ENCODE data around the gene FDXR. TPM values are rescaled to one million over a fixed set of nuclear protein-coding genes. Genes with fewer than 3 reads are reported as not detected.

The FDXR gene
- total RNA-seq, 1 donor, result 1.3 TPM

DNA sequence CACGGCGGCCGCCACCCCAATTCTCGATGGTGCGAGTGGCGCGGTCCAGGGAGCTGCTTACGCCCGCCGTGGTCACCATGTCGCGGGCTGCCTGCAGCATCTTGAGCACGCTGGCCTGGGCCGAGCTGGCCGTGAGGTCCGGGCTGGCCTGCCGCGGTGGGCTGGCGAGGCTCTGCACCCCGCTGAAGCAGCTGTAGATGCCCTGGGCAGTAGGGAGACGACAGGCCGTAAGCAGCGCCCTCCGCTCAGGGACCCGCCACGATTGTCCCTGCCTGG is 29.5 kb downstream of the FDXR start:
- no peak overlapping the region for H3K4me3 ChIP-seq (ENCODE audit: low read length)

DNA sequence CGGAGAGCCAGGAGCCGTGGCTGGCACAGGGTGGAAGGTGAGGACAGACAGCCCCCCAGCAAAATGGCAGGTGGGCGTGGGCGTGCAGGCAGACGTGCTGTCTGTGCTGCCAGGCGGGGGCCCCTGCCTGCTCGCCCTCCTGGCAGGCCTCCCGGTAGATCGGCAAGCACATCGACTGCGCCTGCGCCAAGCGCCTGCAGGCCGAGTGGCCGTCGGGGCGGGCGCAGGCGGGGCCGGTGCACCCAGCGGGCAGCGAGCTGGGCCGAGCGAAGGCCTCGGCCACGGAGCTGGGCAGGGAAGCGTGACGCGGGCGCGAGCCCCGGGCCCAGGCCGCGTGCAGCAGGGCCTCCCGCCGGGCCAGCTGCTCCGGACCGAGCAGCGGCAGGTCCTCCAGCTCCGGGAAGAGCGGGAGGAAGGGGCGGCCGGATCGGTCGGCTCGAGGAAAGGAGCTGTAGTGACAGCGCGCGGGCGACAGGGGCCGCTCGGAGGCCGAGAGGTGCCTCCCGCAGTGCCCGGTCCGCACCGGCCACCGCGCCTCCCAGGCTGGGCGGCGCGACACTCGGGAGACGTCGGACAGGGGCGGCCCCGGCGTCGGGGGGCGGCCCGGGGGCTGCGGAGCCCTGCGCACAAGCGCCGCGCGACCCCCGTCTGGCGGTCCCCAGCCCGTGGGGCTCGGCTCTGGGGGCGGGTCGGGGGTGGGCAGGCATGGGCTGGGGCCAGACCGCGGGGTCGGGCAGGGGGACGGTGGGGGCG is 30.0 kb downstream of the FDXR start:
- H3K9me3 ChIP-seq (ENCODE audit: low read depth, low read length), result no peaks in the 10 kb centered on the region
- H3K4me1 ChIP-seq (ENCODE audit: insufficient read depth, low read length), result peaks cover 26% of the 10 kb centered on the region
- no peak overlapping the region for H3K4me3 ChIP-seq (ENCODE audit: low read length)
- H3K27me3 ChIP-seq (ENCODE audit: insufficient read depth, low read length), result peaks cover 3% of the 10 kb centered on the region

More for the DNA sequence above, 29.5 kb downstream of the FDXR start:
- Histone ChIP-seq H3K9me3 (ENCODE audit: low read depth, low read length) (no peaks in the 10 kb centered on the region), H3K27me3 (ENCODE audit: insufficient read depth, low read length) (peaks cover 3% of the 10 kb centered on the region), H3K4me1 (ENCODE audit: insufficient read depth, low read length) (peaks cover 26% of the 10 kb centered on the region)

DNA sequence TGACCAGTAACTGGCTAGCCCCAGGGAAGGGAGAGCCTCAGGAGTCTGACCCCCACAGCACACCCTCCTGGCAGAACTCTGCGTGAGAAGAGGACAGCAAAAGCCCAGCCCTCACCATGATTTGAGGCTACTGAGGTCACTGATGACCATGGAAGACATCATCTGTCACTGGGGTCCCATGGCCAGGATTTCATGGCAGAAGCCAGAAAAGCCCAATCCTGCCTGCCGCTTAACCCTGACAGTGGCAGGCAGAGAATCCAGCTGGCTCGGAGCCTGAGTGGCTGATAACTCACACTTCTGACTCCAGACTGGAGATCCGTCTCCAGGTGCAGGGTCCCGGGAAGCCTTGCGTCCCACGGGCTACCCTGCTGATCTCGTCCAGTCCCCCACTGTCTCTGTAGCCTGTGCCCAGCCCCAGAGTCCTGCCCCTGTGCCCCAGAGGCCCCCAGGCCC is 30.6 kb downstream of the FDXR start:
- H3K9me3 ChIP-seq (ENCODE audit: low read depth, low read length), result no peaks in the 10 kb centered on the region
- H3K27me3 ChIP-seq (ENCODE audit: insufficient read depth, low read length), result peaks cover 3% of the 10 kb centered on the region
- H3K4me1 ChIP-seq (ENCODE audit: insufficient read depth, low read length), result peaks cover 26% of the 10 kb centered on the region
- no peak overlapping the region for H3K4me3 ChIP-seq (ENCODE audit: low read length)

DNA sequence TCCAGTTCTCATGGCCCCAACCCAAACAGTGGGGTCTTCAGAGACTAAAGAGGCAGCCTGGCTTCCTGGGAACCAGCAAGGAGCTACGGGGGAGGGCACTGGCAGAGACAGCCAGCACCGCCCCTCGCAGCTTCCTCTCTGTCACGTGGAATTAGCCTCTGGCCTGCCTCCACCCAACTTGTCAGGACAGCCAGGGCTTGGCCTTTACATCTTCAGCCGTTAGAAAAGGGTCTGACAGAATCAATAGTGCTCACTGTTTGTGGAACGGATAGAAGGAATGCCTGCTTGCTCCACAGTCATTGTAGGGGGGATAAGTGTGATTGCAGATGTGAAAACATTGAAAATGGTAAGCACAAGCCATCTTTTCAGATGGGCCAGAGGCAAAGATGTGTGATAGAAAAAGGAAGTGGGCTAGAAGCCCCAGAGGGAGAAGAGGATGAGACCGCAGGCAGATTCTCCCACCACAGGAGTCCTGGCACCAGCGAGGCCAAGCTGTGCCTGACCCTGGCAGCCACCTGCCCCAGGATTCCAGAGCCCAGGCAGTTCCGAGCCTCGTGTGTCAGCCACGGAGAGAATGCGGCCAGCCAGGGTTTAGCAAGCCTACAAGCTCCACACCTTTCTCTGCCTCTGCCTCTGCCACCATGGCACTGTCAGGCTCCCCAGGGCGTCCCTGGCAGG is 31.7 kb downstream of the FDXR start:
- H3K27me3 ChIP-seq (ENCODE audit: insufficient read depth, low read length), result peaks cover 3% of the 10 kb centered on the region
- no peak overlapping the region for H3K4me3 ChIP-seq (ENCODE audit: low read length)

DNA sequence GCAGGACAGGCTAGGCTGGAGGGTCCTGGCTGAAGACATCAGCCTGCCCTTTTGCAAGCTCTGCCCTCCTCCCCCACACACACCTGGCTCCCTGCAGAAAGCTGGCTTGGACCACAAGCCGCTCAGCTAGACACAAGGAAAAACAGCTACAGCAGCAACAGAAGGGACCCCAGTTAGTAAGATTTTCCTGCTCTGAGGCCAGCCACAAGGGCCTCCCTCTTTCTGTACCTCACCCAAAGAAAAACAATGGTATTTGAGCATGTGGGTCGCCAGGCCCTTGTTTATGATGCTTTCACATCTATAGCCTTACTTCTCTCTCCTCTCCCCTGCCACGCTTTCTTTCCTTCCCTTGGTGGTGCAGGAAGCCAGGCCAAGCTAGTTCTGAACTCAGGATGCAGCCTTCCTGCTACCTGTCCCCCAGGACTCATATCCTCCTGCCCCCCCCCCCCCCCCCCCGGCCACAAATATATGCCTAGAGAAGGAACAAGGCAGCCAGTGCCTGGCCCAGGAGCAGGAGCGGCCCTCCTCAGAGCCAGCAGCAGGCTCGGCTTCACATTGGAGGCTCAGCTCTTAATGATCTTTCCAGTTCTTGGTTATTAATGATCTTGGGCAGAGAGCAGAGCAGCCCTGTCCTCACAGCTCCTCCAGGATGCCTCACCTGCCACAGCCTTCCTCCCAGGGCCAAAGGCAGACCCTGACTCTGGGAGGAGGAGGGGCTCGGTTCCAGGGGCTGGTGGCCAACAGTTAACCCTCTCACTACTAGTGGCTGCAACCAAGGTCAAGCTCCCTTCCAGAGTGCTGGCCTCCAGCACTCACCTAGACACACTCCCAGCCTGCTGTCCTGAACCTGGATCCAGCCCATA is 32.6 kb downstream of the FDXR start:
- H3K4me1 ChIP-seq (ENCODE audit: insufficient read depth, low read length), result peaks cover 26% of the 10 kb centered on the region
- peaks cover 3% of the 10 kb centered on the region for H3K27me3 ChIP-seq (ENCODE audit: insufficient read depth, low read length)
- no peaks in the 10 kb centered on the region for H3K9me3 ChIP-seq (ENCODE audit: low read depth, low read length)
- no peak overlapping the region for H3K4me3 ChIP-seq (ENCODE audit: low read length)

More for the DNA sequence above, 31.7 kb downstream of the FDXR start:
- Histone ChIP-seq H3K4me1 (ENCODE audit: insufficient read depth, low read length) (peaks cover 26% of the 10 kb centered on the region), H3K9me3 (ENCODE audit: low read depth, low read length) (no peaks in the 10 kb centered on the region)

DNA sequence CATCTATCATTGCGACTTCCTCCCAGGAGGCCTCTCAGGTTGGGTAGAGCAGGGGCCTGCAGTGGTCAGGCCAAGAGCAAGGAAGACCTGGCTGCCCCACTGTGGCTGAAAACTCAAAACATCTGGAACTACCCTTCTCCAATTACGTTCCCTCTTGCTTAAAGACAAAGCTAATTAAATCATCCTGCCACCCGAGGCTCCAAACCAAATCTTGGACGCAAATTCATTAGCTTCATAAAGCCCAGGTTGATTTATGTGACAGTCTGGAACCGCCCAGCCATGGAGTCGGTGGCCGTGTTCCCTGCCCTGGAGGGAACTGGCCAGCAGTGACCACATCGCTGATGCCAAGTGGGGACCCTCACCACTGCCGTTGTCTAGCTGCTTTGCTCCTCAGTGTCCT is 34.5 kb downstream of the FDXR start:
- Histone ChIP-seq H3K9me3 (ENCODE audit: low read depth, low read length) (no peaks in the 10 kb centered on the region), H3K4me1 (ENCODE audit: insufficient read depth, low read length) (peaks cover 38% of the 10 kb centered on the region), H3K4me3 (ENCODE audit: low read length) (no peak overlapping the region), H3K27me3 (ENCODE audit: insufficient read depth, low read length) (no peaks in the 10 kb centered on the region)

DNA sequence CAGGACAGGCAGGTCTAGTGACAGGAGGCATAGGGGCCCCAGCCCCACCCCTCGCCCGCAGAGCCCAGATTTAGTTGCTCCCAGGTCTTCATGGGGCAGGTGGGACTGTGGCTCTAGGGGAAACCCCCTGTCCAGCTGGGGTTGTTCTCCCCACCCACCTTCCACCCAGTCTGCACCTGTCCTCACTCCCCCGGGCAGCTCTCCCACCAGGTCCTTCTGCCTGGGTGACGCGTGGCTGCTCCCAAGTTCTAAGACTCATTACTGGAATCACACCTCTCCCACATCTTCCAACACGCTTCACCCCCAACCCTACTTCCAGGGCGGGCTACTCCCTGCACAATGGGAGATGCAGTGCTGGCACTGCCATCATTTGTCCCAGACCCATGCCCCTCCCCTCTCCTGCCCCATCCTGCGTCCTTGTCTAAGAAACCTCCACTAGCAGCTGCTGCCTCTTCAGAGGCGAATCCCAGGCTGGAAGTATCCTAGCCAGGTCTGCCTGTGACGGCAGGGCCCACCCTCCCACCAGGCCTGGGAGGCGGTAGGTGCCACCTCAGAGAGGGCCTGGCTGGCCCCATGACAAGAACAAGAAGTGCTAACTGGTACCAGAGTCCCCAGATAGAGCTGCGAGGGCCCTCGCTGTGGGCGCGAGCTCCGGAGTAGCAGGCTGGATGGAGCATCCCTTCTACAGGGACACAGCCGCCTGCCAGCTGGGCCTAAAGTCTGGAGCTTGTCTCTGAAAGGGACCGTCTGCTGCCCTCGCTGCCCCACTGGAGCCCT is 35.9 kb downstream of the FDXR start:
- H3K4me1 ChIP-seq (ENCODE audit: insufficient read depth, low read length), result peaks cover 28% of the 10 kb centered on the region
- no peaks in the 10 kb centered on the region for H3K27me3 ChIP-seq (ENCODE audit: insufficient read depth, low read length)
- no peak overlapping the region for H3K4me3 ChIP-seq (ENCODE audit: low read length)
- no peaks in the 10 kb centered on the region for H3K9me3 ChIP-seq (ENCODE audit: low read depth, low read length)

DNA sequence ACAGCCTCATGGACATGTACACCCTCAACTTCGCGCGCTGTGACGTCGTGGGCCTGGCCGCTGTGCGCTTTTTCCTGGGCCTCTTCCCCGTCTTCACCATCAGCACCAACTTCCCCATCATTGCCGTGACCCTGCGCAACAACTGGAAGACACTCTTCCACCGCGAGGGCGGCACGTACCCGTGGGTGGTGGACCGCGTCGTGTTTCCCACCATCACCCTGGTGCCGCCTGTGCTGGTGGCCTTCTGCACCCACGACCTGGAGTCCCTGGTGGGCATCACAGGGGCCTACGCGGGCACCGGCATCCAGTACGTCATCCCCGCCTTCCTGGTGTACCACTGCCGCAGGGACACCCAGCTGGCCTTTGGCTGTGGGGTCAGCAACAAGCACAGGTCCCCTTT is 36.6 kb downstream of the FDXR start:
- no peak overlapping the region for H3K4me3 ChIP-seq (ENCODE audit: low read length)
- H3K4me1 ChIP-seq (ENCODE audit: insufficient read depth, low read length), result peaks cover 21% of the 10 kb centered on the region
- H3K27me3 ChIP-seq (ENCODE audit: insufficient read depth, low read length), result no peaks in the 10 kb centered on the region
- H3K9me3 ChIP-seq (ENCODE audit: low read depth, low read length), result no peaks in the 10 kb centered on the region

DNA sequence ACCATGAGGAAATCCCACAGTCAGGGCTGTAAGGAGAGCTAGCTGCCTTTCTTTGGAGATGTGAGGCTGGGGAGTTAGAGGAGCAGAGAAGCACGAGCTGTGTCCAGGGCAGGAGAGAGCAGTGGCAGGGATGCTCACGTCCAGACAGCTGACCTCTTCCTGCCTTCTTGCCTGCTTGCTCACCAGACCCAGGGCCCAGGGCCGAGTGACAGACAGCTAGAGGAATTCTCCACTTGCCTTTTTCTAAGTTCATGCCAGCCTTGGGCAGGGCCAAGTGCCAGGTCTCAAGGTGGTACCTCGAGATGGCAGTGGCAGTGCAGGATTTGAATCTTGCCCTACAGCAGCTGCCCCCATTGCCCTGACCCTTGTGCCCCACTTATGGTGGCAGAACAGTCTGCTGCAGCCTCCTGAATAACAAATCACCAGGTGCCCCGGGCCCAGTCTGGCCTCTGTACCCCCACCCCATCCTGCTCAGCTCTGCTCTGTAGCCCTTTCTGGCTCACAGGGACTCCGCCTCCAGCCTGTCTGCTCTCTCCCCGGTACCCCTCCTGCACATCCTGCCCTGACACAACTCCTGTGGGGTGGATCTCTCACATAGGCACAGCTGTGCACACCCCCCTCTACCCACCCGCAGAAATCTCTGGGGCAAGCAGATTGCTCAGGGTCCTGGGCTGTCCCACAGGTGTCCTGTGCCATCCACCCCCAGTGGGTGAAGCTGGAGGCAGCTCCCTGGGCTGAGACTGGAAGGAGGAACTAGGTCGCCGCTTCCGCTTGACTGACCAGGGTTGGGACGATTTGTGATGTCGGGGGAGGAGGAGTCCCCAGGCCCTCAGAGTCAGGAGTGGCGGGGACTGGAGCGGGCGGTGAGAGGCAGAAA is 39.1 kb downstream of the FDXR start:
- no peak overlapping the region for H3K4me3 ChIP-seq (ENCODE audit: low read length)
- peaks cover 12% of the 10 kb centered on the region for H3K4me1 ChIP-seq (ENCODE audit: insufficient read depth, low read length)
- no peaks in the 10 kb centered on the region for H3K27me3 ChIP-seq (ENCODE audit: insufficient read depth, low read length)
- no peaks in the 10 kb centered on the region for H3K9me3 ChIP-seq (ENCODE audit: low read depth, low read length)

DNA sequence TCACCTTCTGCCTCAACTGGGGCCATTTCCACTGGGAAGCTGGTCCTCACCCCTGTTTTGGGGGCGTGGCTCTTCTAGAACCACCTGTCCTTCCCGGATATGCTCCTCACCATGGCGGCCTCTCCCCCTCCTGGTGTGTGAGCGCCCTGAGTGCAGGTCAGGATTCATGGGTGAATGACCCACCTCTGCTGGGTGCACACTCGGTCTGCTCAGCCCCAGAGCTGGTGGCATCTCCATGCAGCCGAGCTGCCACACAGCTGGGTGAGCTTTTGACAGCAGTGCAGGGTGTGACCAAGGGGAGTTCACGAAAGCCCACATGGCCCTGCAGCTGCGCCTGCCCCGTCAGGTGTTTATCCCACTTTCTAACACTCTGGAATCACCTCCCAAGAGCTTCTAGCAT is 40.4 kb downstream of the FDXR start:
- Histone ChIP-seq H3K9me3 (ENCODE audit: low read depth, low read length) (no peaks in the 10 kb centered on the region), H3K4me3 (ENCODE audit: low read length) (no peak overlapping the region), H3K27me3 (ENCODE audit: insufficient read depth, low read length) (no peaks in the 10 kb centered on the region), H3K4me1 (ENCODE audit: insufficient read depth, low read length) (peaks cover 12% of the 10 kb centered on the region)

DNA sequence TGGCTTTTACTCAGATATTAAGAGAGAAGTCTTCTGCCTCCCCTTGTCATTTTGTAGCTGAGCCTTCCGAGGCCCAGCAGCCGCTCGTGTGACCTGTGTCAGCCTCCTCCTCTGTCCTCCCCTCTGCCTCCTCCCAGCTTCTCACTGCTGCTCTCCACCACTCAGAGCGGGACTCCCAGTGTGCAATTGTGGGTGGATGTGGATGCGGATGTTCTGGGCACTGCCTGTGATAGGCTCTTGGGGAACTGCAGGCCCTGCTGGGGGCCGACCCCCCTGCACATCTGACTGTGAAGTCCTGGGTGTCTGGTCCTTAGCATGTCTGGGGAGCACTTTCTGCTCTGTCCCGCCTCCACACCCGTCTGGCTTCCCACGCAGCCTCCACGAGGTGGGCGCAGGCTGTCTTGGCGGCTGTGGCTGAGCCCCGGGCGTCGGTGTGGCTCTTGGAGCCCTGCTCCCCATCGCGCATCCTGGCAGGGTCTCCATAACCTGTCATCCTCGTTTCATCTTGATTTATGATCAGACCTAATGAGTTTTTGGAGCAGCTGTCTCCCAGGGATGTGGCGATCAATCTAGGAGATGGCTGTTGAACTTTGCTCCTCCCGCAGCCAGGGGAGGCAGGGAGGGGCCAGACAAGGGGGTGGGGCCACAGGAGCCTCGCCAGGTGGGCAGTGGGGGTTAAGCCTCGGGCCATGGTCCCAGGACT is 41.2 kb downstream of the FDXR start:
- Histone ChIP-seq H3K27me3 (ENCODE audit: insufficient read depth, low read length) (no peaks in the 10 kb centered on the region), H3K4me1 (ENCODE audit: insufficient read depth, low read length) (peaks cover 12% of the 10 kb centered on the region), H3K9me3 (ENCODE audit: low read depth, low read length) (no peaks in the 10 kb centered on the region), H3K4me3 (ENCODE audit: low read length) (no peak overlapping the region)

DNA sequence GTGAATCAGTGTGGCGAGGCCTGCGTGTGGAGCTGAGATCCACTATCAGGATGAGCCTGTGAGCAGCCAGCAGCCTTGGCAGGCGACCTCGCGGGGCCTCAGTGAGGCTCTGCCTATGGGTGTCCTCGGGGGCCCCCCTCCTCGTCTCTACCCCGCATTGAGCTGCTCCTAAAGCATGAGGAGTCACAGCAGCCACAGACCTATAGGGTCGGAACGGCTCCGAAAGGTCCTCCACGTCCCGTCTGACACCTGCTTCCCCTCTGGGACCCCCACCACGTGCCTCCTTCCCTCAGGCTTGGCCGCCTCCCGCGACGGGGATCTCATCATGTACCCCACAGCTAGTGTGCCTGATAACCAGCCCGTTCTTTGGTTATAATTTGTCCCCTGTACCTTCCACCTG is 41.9 kb downstream of the FDXR start:
- H3K4me1 ChIP-seq (ENCODE audit: insufficient read depth, low read length), result peaks cover 12% of the 10 kb centered on the region

DNA sequence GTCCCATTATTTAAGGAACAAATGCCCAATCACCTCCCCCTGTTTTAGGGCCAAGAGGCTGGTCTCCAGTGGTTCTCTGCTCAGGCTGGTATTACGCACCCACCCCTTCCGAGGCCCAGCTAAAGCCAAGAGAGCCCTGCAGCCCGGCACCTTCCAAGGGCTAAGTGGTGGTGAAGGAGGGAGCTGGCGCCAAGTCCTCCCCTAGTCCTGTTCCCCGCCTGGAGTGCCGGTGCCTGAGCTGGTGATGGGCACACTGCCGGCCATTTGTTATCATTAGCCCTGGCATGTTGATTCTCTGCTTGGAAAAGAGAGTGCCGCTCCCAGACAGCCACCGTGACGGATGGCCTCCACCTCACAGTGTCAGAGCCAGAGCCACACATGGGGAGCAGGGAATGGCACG is 45.0 kb downstream of the FDXR start:
- Histone ChIP-seq H3K4me3 (ENCODE audit: low read length) (no peak overlapping the region), H3K9me3 (ENCODE audit: low read depth, low read length) (no peaks in the 10 kb centered on the region), H3K4me1 (ENCODE audit: insufficient read depth, low read length) (no peaks in the 10 kb centered on the region), H3K27me3 (ENCODE audit: insufficient read depth, low read length) (no peaks in the 10 kb centered on the region)

More for the DNA sequence above, 41.9 kb downstream of the FDXR start:
- H3K9me3 ChIP-seq (ENCODE audit: low read depth, low read length), result no peaks in the 10 kb centered on the region
- H3K27me3 ChIP-seq (ENCODE audit: insufficient read depth, low read length), result no peaks in the 10 kb centered on the region
- no peak overlapping the region for H3K4me3 ChIP-seq (ENCODE audit: low read length)

Measured in mononuclear cell (primary cell).